Measurements from ENCODE around the gene ZNF326. TPM values are rescaled to one million over a fixed set of nuclear protein-coding genes. Genes with fewer than 3 reads are reported as not detected.

The ZNF326 gene, protein sequence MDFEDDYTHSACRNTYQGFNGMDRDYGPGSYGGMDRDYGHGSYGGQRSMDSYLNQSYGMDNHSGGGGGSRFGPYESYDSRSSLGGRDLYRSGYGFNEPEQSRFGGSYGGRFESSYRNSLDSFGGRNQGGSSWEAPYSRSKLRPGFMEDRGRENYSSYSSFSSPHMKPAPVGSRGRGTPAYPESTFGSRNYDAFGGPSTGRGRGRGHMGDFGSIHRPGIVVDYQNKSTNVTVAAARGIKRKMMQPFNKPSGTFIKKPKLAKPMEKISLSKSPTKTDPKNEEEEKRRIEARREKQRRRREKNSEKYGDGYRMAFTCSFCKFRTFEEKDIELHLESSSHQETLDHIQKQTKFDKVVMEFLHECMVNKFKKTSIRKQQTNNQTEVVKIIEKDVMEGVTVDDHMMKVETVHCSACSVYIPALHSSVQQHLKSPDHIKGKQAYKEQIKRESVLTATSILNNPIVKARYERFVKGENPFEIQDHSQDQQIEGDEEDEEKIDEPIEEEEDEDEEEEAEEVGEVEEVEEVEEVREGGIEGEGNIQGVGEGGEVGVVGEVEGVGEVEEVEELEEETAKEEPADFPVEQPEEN
- 10 to 100 TPM in 2 of 4 donors, 1 to 10 TPM in 2; 9.0 to 15.4 (median 9.9) TPM for total RNA-seq

- H3K9me3 ChIP-seq = no peaks in the 10 kb centered on the region
- peaks cover 20 to 38% (median 34%) of the 10 kb centered on the region in 4 donors for H3K4me1 ChIP-seq
- H3K27ac ChIP-seq (replicated peaks in 1 of 4) = peak within 1 kb of the TSS; percentile 94 to 98 (median 97)
- TF ChIP-seq POLR2A (IDR thresholded peaks at IDR 0.05; ENCODE audit: low read depth) (peak; percentile 84), EP300 (IDR thresholded peaks at IDR 0.05) (no peak), POLR2AphosphoS5 (IDR thresholded peaks at IDR 0.05) (peak; percentile 96 to 97)
- H3K4me3 ChIP-seq = peak within 1 kb of the TSS; percentile 82 to 92 (median 88)
- under 1% methylated on average over 27 of the region's 88 CpGs for WGBS
- no peaks in the 10 kb centered on the region for H3K27me3 ChIP-seq
- H3K36me3 ChIP-seq = no peaks in the 10 kb centered on the region
- intact Hi-C loops (cut with DNase I) = loop anchor here (10.0 kb wide), 1 partner anchor 360 kb away; the partner anchor contains the start of gene LRRC8C
- DNase-seq (ENCODE audit: extremely low spot score) = peak; percentile 98
Observed at GRCh38 chr1:89994805-89995597, at the start of gene ZNF326. Gene ZNF326, plus strand, starts transcription at chr1:89995110. Its CDS starts 148 bp downstream, at chr1:89995258.

DNA sequence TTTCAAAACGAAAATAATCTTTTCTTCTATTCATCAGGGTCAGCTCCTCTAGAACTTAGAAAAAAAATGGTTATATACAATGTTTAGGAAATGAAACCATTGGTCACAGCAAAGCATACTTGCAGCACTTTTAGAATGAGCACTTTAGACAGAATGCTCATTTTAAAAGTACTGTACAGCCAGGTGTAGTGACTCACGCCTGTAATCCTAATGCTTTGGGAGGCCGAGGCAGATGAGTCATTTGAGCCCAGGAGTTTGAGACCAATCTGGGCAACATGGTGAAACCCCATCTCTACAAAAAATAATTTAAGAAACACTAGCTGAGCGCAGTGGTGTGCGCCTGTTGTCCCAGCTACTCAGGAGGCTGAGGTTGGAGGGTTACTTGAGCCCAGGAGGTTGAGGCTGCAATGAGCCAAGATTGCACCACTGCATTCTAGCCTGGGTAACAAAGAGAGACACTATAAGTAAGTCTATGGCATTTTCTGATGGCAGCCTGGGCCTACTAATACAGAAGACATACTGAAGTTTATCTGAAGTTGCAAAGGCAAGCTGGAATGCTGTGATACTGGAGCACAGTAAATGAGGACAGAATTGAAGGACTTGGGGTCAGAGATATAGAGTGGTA is 48.9 kb upstream of the ZNF326 start:
- H3K4me3 ChIP-seq = no peak overlapping the region
- H3K4me1 ChIP-seq = peaks cover 6 to 22% (median 16%) of the 10 kb centered on the region in 4 donors
- TF ChIP-seq POLR2A (IDR thresholded peaks at IDR 0.05; ENCODE audit: low read depth) = no peak
- TF ChIP-seq POLR2AphosphoS5 (IDR thresholded peaks at IDR 0.05) = no peak
- TF ChIP-seq, protein P1, sequence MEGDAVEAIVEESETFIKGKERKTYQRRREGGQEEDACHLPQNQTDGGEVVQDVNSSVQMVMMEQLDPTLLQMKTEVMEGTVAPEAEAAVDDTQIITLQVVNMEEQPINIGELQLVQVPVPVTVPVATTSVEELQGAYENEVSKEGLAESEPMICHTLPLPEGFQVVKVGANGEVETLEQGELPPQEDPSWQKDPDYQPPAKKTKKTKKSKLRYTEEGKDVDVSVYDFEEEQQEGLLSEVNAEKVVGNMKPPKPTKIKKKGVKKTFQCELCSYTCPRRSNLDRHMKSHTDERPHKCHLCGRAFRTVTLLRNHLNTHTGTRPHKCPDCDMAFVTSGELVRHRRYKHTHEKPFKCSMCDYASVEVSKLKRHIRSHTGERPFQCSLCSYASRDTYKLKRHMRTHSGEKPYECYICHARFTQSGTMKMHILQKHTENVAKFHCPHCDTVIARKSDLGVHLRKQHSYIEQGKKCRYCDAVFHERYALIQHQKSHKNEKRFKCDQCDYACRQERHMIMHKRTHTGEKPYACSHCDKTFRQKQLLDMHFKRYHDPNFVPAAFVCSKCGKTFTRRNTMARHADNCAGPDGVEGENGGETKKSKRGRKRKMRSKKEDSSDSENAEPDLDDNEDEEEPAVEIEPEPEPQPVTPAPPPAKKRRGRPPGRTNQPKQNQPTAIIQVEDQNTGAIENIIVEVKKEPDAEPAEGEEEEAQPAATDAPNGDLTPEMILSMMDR (IDR thresholded peaks at IDR 0.05) = no peak
- no peak for TF ChIP-seq EP300 (IDR thresholded peaks at IDR 0.05)
- DNase-seq (ENCODE audit: extremely low spot score) = no peak
- no peak overlapping the region for H3K27ac ChIP-seq (replicated peaks in 1 of 4)
- intact Hi-C loops (cut with DNase I) = no loop called here
- no peaks in the 10 kb centered on the region for H3K27me3 ChIP-seq
- no peaks in the 10 kb centered on the region for H3K36me3 ChIP-seq
- 89% methylated on average over 5 of the region's 5 CpGs for WGBS
- H3K9me3 ChIP-seq = no peaks in the 10 kb centered on the region

- TF ChIP-seq POLR2A (IDR thresholded peaks at IDR 0.05; ENCODE audit: low read depth) (no peak), EP300 (IDR thresholded peaks at IDR 0.05) (no peak)
- TF ChIP-seq, protein P1 (IDR thresholded peaks at IDR 0.05) = no peak
- H3K4me3 ChIP-seq = no peak overlapping the region
- intact Hi-C loops (cut with DNase I) = no loop called here
- H3K9me3 ChIP-seq = no peaks in the 10 kb centered on the region
- peaks cover 6 to 22% (median 16%) of the 10 kb centered on the region in 4 donors for H3K4me1 ChIP-seq
- 40% methylated on average over 1 of the region's 1 CpG for WGBS
- DNase-seq (ENCODE audit: extremely low spot score) = no peak
- H3K36me3 ChIP-seq = no peaks in the 10 kb centered on the region
- H3K27ac ChIP-seq (replicated peaks in 1 of 4) = no peak overlapping the region
- H3K27me3 ChIP-seq = no peaks in the 10 kb centered on the region
Observed at GRCh38 chr1:89946532-89946931, 48.4 kb upstream of the ZNF326 start.

- WGBS = 89% methylated on average over 6 of the region's 6 CpGs
- H3K4me3 ChIP-seq = no peak overlapping the region
Observed at GRCh38 chr1:89948722-89949345, 46.1 kb upstream of the ZNF326 start.

More at GRCh38 chr1:89948722-89949345, 46.1 kb upstream of the ZNF326 start:
- no peaks in the 10 kb centered on the region for H3K9me3 ChIP-seq
- no peak overlapping the region for H3K27ac ChIP-seq (replicated peaks in 1 of 4)
- H3K27me3 ChIP-seq = no peaks in the 10 kb centered on the region
- intact Hi-C loops (cut with DNase I) = no loop called here
- no peaks in the 10 kb centered on the region for H3K36me3 ChIP-seq
- H3K4me1 ChIP-seq = peaks cover 0 to 9% (median 7%) of the 10 kb centered on the region in 4 donors
- DNase-seq (ENCODE audit: extremely low spot score) = no peak
- TF ChIP-seq POLR2AphosphoS5 (IDR thresholded peaks at IDR 0.05) (no peak), EP300 (IDR thresholded peaks at IDR 0.05) (no peak), POLR2A (IDR thresholded peaks at IDR 0.05; ENCODE audit: low read depth) (no peak)
- TF ChIP-seq, protein P1 (IDR thresholded peaks at IDR 0.05) = no peak
